Breast epithelium (tissue), 3 donors: ENCODE measurements around the gene FITM1.

Experiments
- POLR2A ChIP-seq: fragments of 450-650 bp; IDR thresholded peaks from one replicate; pipeline ENCODE4 v1.6.1; 2016; ENCODE audit warnings: antibody characterized with exemption, mild to moderate bottlenecking, moderate library complexity
- POLR2AphosphoS5 ChIP-seq, 3 donors: sonication (generic); formaldehyde crosslinking; IDR thresholded peaks; one replicate each; pipeline ENCODE4 v1.6.1; 2017; ENCODE audit warnings: antibody characterized with exemption in 3 of 3

DNA sequence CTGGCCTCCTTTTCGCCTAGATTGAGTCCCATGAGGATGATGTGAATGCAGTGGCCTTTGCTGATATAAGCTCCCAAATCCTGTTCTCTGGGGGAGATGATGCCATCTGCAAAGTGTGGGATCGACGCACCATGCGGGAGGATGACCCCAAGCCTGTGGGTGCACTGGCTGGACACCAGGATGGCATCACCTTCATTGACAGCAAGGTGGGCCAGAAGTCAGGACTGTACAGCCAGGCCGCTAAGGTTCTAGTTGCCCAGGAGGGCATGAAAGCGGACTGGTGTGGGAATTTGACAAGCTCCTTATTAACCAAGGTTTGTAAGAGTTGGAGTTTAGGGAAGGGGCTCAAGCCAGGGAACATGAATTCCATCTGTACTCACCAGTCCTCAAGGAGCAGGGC is 10.8 kb upstream of the FITM1 start:
- TF ChIP-seq POLR2AphosphoS5 (IDR thresholded peaks at IDR 0.05) (no peak), POLR2A (no peak)
